Calu3 (cell line): ENCODE measurements around the gene UCK2. TPM values are rescaled to one million over a fixed set of nuclear protein-coding genes. Genes with fewer than 3 reads are reported as not detected.

Experiments used
- BruUV-seq: library from RNA; stranded (reverse); fragments of 400-500 nt; replicated peaks from 2 replicates; lab custom pipeline; 2021; lab: Mats Ljungman, UMichigan
- CTCF ChIA-PET: fragments of 300-600 bp; sonication (Branson Sonifier 250); formaldehyde crosslinking; loops from one replicate; lab custom pipeline; 2022; ENCODE audit warnings: antibody characterized with exemption; lab: Charles Lee
- DNase-seq: peaks from one replicate; pipeline ENCODE4 v3.0.0; 2022
- H3K27ac Mint-ChIP-seq: one replicate; pipeline ENCODE4 v1.8.0; 2022; ENCODE audit warnings: mixed read lengths; ENCODE audit not compliant: unreplicated experiment
- H3K27me3 Mint-ChIP-seq: one replicate; pipeline ENCODE4 v1.8.0; 2022; ENCODE audit warnings: mixed read lengths; ENCODE audit not compliant: unreplicated experiment
- H3K36me3 Mint-ChIP-seq: one replicate; pipeline ENCODE4 v1.8.0; 2022; ENCODE audit warnings: mild to moderate bottlenecking, moderate library complexity, mixed read lengths; ENCODE audit not compliant: insufficient read depth, unreplicated experiment
- H3K4me1 Mint-ChIP-seq: one replicate; pipeline ENCODE4 v1.8.0; 2022; ENCODE audit warnings: mild to moderate bottlenecking, low read depth, mixed read lengths; ENCODE audit not compliant: unreplicated experiment
- H3K4me3 Mint-ChIP-seq: one replicate; pipeline ENCODE4 v1.8.0; 2022; ENCODE audit warnings: mild to moderate bottlenecking, low read depth, moderate library complexity, mixed read lengths; ENCODE audit not compliant: unreplicated experiment
- H3K9me3 Mint-ChIP-seq: one replicate; pipeline ENCODE4 v1.8.0; 2022; ENCODE audit warnings: low read depth, mixed read lengths; ENCODE audit not compliant: unreplicated experiment
- CTCF ChIP-seq: fragments of 200-600 bp; IDR thresholded peaks from one replicate; pipeline ENCODE4 v1.8.0; 2022; ENCODE audit warnings: antibody characterized with exemption; ENCODE audit not compliant: unreplicated experiment
- intact Hi-C: fragments of 100-400 bp; cut with micrococcal nuclease; formaldehyde crosslinking; loops from one replicate; pipeline ENCODE4 v1.10.0; 2022; ENCODE audit not compliant: unreplicated experiment
- total RNA-seq: library from RNA; stranded (reverse); gene quantifications from 2 replicates; pipeline ENCODE4 v1.2.3, GENCODE V29; 2022

UCK2 gene
- total RNA-seq, 1 experiment from 2014 or later = 109 TPM

GRCh38 chr1:165831146-165831545, 3.7 kb downstream of the UCK2 start:
- Mint-ChIP-seq H3K9me3 (no peaks in the 10 kb centered on the region), H3K27ac (no peak overlapping the region), H3K36me3 (peaks cover 29% of the 10 kb centered on the region), H3K27me3 (no peaks in the 10 kb centered on the region), H3K4me3 (no peak overlapping the region), H3K4me1 (peaks cover 29% of the 10 kb centered on the region)
- intact Hi-C loops = no loop called here
- no peak for DNase-seq
- CTCF ChIA-PET = no interaction called here
- TF ChIP-seq CTCF = no peak
- BruUV-seq = TSS peak; percentile 10

GRCh38 chr1:165832902-165833301, 5.5 kb downstream of the UCK2 start:
- H3K4me3 Mint-ChIP-seq = no peak overlapping the region
- no peak for TF ChIP-seq CTCF
- DNase-seq = no peak
- H3K4me1 Mint-ChIP-seq = peaks cover 34% of the 10 kb centered on the region
- H3K27me3 Mint-ChIP-seq = no peaks in the 10 kb centered on the region
- H3K9me3 Mint-ChIP-seq = no peaks in the 10 kb centered on the region
- BruUV-seq = no TSS peak
- CTCF ChIA-PET = no interaction called here
- H3K27ac Mint-ChIP-seq = peak overlapping the region; percentile 1
- peaks cover 21% of the 10 kb centered on the region for H3K36me3 Mint-ChIP-seq
- intact Hi-C loops = no loop called here

GRCh38 chr1:165833358-165833757, 5.9 kb downstream of the UCK2 start:
- BruUV-seq = no TSS peak
- intact Hi-C loops = no loop called here
- Mint-ChIP-seq H3K4me1 (peaks cover 39% of the 10 kb centered on the region), H3K27me3 (no peaks in the 10 kb centered on the region), H3K9me3 (no peaks in the 10 kb centered on the region), H3K4me3 (no peak overlapping the region), H3K27ac (peak overlapping the region; percentile 1), H3K36me3 (peaks cover 17% of the 10 kb centered on the region)
- DNase-seq = no peak
- CTCF ChIA-PET = no interaction called here
- TF ChIP-seq CTCF = no peak

- no peak for DNase-seq
- Mint-ChIP-seq H3K36me3 (peaks cover 8% of the 10 kb centered on the region), H3K9me3 (no peaks in the 10 kb centered on the region), H3K27me3 (no peaks in the 10 kb centered on the region), H3K27ac (no peak overlapping the region), H3K4me3 (no peak overlapping the region), H3K4me1 (peaks cover 45% of the 10 kb centered on the region)
- intact Hi-C loops = no loop called here
- TF ChIP-seq CTCF = no peak
- BruUV-seq = no TSS peak
- CTCF ChIA-PET = interaction anchor here (1.3 kb wide), 1 partner anchor 25 kb away, joined by 3 read pairs; no protein-coding TSS in a partner anchor
These were observed 6.8 kb downstream of the UCK2 start for GRCh38 chr1:165834229-165834628.
